K562 (cell line): ENCODE data around the gene CBX8. TPM values are rescaled to one million over a fixed set of nuclear protein-coding genes. Genes with fewer than 3 reads are reported as not detected.

Source experiments
- GATA2 ChIP-seq: sonication (generic); formaldehyde crosslinking; IDR thresholded peaks from 2 replicates; pipeline ENCODE4 v1.4.0; 2020; ENCODE audit warnings: mild to moderate bottlenecking, missing genetic modification reagents
- RFX1 ChIP-seq: fragments of 450-650 bp; IDR thresholded peaks from 2 replicates; pipeline ENCODE4 v1.6.1; 2016; ENCODE audit warnings: mild to moderate bottlenecking, moderate library complexity
- ZBTB40 ChIP-seq, 2 experiments: fragments of 450-650 bp in 1 of 2; sonication (generic) in 1 of 2; formaldehyde crosslinking in 1 of 2; IDR thresholded peaks; 2 replicates each; pipeline versions ENCODE4 v1.7.1 to v1.9.0; 2016 to 2022; ENCODE audit warnings: inconsistent platforms in 1 of 2, mild to moderate bottlenecking in 1 of 2, missing genetic modification reagents in 1 of 2
- ZNF134 ChIP-seq: fragments of 250-450 bp; sonication (Bioruptor Pico); conservative IDR thresholded peaks from 2 replicates; pipeline ENCODE4 v1.4.0; 2020
- polyA plus RNA-seq, 8 experiments: library from polyadenylated mRNA; depleted of rRNA in 4 of 8; stranded (reverse) in 5 of 8; unstranded in 3 of 8; fragments of >200 nt; fragmentation: Nextera tagmentation in 2 of 8; fragmentation: Illumina TruSeq in 1 of 8; extraction: Ambion mirVana in 2 of 8; extraction: Trizol in 1 of 8; gene quantifications; 2 replicates each; pipeline versions ENCODE4 v1.2.1 to v1.2.3, GENCODE V29; 2011 to 2014; ENCODE audit warnings: inconsistent platforms in 1 of 8, missing spikeins in 1 of 8
- total RNA-seq, 7 experiments: library from RNA; depleted of rRNA in 6 of 7; stranded (reverse); fragments of >200 nt in 6 of 7; fragmentation: Illumina TruSeq in 2 of 7; extraction: Trizol in 2 of 7; gene quantifications; 2 replicates each; pipeline versions ENCODE4 v1.2.1 to v1.2.3, GENCODE V29; 2011 to 2021; ENCODE audit warnings: low replicate concordance in 1 of 7

Gene CBX8
- total and polyA plus RNA-seq, 9 of the 15 experiments (the other 6 are each of a cell fraction or from before 2014, with no cell fraction given): 0.08 to 11.9 (median 2.6) TPM

GRCh38 chr17:79835470-79835899 lies 38.6 kb upstream of the CBX8 start (continued):
- no peak for TF ChIP-seq ZBTB40 (IDR thresholded peaks at IDR 0.05)
- TF ChIP-seq ZBTB40 (CRISPR knock-in tag; IDR thresholded peaks at IDR 0.05): peak; percentile 4; the same call in 1 of the 2 replicates
- TF ChIP-seq RFX1: no peak
- no peak for TF ChIP-seq ZNF134 (CRISPR knock-in tag)
- no peak for TF ChIP-seq GATA2 (CRISPR knock-in tag)
